Muscle layer of colon (tissue), 2 donors: ENCODE results near the gene MAGI1.

ENCODE experiments used
- H3K27ac ChIP-seq: one replicate; pipeline ENCODE4 v1.7.0; 2013; ENCODE audit warnings: low read depth, mild to moderate bottlenecking, low read length, moderate library complexity
- H3K27me3 ChIP-seq, 2 donors: one replicate each; pipeline ENCODE4 v1.7.0; 2013; ENCODE audit warnings: low read length in 2 of 2, mild to moderate bottlenecking in 2 of 2; ENCODE audit not compliant: insufficient read depth in 2 of 2, control insufficient read depth in 1 of 2
- H3K36me3 ChIP-seq: one replicate; pipeline ENCODE4 v1.7.0; 2013; ENCODE audit warnings: mild to moderate bottlenecking, low read length; ENCODE audit not compliant: insufficient read depth
- H3K4me1 ChIP-seq: one replicate; pipeline ENCODE4 v1.7.0; 2013; ENCODE audit warnings: mild to moderate bottlenecking, low read length; ENCODE audit not compliant: insufficient read depth
- H3K4me3 ChIP-seq, 2 donors: one replicate each; pipeline ENCODE4 v1.7.0; 2013; ENCODE audit warnings: low read length in 2 of 2, low read depth in 1 of 2, mild to moderate bottlenecking in 1 of 2, moderate library complexity in 1 of 2
- H3K9ac ChIP-seq: one replicate; pipeline ENCODE4 v1.7.0; 2013; ENCODE audit warnings: low read length
- H3K9me3 ChIP-seq: one replicate; pipeline ENCODE4 v1.7.0; 2013; ENCODE audit warnings: mild to moderate bottlenecking, low read length
- donor health status: abdominal sarcoma.
- donor health status: Adenocarcinoma of cecum.

Gene MAGI1

DNA sequence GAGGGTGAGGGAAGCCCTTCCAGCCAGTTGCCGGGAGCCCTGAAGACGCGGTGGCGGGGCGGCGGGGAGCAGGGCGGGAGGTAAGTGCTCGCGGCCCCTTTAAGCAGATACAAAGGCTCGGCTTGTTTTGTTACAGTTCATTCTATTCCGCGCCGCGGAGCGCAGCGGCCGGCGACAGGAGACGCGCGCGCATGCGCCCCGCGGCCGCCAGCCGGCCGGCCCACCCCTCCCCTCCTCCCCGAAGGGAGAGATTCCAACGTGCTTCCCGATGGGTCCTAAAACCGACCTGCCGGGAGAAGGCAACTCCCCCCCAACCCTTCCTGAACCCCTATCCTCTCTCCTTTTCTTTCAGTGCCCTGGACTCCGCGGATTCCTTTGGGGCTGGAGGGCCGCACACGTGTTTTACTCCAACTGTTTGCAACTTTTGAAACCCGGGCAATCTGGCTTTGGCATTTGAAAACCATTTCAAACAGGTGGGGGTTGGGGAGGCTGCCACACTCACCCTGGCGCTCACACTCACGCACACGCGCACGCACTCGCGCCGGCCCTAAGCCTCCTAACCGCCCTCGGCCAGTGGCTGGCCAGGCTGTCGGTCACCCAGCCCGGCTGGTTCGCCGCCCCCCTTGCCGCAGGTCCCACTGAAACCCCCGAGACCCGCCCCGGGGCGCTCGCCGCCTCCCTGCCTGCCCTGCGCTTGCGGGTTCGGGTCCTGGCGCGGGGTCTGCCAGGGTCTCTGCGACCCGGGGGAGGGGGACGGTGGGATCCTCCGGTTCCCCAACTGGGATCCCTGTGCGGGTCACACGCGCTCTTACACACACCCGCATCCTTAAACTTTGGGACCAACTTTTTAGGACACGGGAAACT lies at the start of gene MAGI1:
MAGI1 (minus strand) TSS at position 193 of the 864 bp plus-strand sequence. CDS start 610 bp downstream, outside the sequence.
- Histone ChIP-seq H3K4me1 (peaks cover 21% of the 10 kb centered on the region), H3K4me3 (peak within 1 kb of the TSS; percentile 94 to 95), H3K27me3 (no peaks in the 10 kb centered on the region), H3K36me3 (no peaks in the 10 kb centered on the region), H3K9me3 (no peaks in the 10 kb centered on the region), H3K27ac (peak within 1 kb of the TSS; percentile 94), H3K9ac (peak within 1 kb of the TSS; percentile 73)

DNA sequence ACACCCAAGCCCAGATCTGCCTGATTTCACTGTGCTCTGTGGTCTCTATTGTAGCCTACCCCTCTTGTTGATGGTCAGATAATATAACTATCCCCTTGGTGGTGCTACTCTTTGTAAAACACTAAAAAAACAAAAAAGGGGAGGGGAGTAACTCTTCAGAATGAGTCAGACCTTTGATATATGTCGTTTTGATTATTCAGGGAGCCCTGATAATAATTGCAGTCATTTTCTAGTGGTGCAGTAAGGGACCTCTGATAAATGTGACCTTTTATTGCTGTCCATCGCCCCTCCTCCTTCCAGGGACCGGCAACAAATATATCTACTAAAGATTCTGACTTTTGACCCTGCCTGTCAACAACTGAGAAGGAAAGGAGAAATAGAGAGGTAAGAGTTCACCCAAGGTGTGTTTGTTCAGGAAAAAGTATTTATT lies 45.1 kb upstream of the MAGI1 start:
- no peaks in the 10 kb centered on the region for H3K36me3 ChIP-seq
- H3K9ac ChIP-seq: no peak overlapping the region
- H3K4me1 ChIP-seq: no peaks in the 10 kb centered on the region
- no peak overlapping the region for H3K4me3 ChIP-seq
- no peak overlapping the region for H3K27ac ChIP-seq
- H3K27me3 ChIP-seq: no peaks in the 10 kb centered on the region
- no peaks in the 10 kb centered on the region for H3K9me3 ChIP-seq

DNA sequence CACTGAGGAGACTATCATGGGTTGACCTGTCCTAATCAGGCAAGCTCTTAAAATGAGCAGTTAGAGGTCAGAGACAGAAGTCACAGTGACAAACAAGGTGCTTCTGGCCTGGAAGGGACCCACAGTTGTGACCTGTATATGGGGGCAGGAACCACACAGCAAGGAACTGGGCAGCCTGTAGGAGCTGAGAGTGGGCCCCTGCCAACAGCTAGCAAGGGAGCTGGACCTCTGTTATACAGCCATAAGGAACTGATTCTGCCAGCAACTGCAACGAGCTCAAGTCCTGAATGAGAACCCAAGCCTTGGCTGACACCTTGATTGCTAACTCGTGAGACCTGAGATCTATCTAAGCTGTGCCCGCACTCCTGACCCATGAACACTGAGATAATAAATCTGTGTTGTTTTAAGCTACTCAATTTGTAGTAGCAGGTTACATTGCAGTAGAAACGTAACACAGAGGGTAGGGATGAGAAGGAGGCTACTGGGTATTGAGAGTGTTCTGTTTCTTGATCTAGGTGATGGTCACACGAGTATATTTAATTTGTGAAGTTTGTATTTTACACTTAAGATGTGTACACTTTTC lies 44.5 kb upstream of the MAGI1 start:
- no peaks in the 10 kb centered on the region for H3K9me3 ChIP-seq
- H3K27me3 ChIP-seq: no peaks in the 10 kb centered on the region
- H3K4me1 ChIP-seq: no peaks in the 10 kb centered on the region
- no peak overlapping the region for H3K27ac ChIP-seq
- H3K4me3 ChIP-seq: no peak overlapping the region
- no peak overlapping the region for H3K9ac ChIP-seq
- no peaks in the 10 kb centered on the region for H3K36me3 ChIP-seq

DNA sequence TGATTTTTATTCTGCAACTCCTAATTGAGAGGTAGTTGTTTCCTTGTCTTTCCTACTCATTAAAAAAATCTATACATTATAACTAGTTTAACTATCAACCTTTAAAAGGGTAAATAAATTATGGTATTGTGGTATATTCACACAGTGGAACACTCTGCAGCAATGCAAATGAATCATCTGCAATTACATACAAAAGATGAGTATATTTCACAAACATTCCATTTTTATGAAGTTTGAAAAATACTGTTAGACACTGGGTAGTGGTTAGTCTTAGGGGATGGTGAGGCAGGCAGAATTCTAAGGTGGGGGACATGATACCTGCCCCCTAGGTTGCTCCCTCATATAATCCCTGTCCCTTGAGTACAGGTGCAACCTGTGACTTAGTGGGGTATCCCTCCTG lies 44.0 kb upstream of the MAGI1 start:
- H3K27ac ChIP-seq: no peak overlapping the region
- H3K27me3 ChIP-seq: no peaks in the 10 kb centered on the region
- no peaks in the 10 kb centered on the region for H3K9me3 ChIP-seq
- no peaks in the 10 kb centered on the region for H3K4me1 ChIP-seq
- H3K4me3 ChIP-seq: no peak overlapping the region
- no peaks in the 10 kb centered on the region for H3K36me3 ChIP-seq
- no peak overlapping the region for H3K9ac ChIP-seq

DNA sequence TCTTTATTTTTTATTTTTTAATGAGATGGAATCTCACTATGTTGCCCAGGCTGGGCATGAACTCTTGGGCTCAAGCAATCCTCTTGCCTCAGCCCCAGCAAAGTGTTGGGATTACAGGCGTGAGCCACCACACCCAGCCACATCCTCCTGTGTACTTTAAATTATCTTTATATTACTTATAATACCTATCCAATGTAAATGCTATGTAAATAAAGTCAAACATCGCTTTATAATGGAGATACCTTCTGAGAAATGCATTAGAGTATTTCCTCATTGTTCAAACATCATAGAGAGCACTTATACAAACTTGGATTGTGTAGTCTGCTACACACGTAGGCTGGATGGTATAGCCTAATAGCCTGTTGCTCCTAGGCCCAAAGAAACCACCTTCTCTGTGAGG lies 41.4 kb upstream of the MAGI1 start:
- peaks cover 5% of the 10 kb centered on the region for H3K4me1 ChIP-seq
- H3K9ac ChIP-seq: no peak overlapping the region
- no peak overlapping the region for H3K4me3 ChIP-seq
- H3K27me3 ChIP-seq: no peaks in the 10 kb centered on the region
- H3K9me3 ChIP-seq: no peaks in the 10 kb centered on the region
- H3K27ac ChIP-seq: no peak overlapping the region
- H3K36me3 ChIP-seq: no peaks in the 10 kb centered on the region

DNA sequence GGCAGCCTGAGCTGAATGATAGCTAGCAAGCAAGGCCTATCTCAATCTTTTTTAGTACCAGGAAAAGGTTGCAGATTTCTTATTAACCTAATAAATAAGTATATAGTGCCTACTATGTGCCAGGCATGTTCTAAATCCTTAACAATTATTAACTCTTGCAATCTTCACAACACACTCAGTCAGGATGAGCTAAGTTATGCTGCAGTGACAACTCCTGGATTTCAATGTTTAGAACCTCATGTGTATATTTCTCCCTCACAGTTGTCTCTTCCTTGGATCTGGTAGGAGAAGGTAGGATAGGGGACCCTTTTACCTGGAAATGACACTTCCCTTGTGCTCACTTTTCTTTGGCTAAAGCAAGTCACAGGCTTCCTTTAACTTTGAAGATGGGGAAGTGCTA lies 39.3 kb upstream of the MAGI1 start:
- Histone ChIP-seq H3K27me3 (no peaks in the 10 kb centered on the region), H3K9ac (no peak overlapping the region), H3K4me1 (peaks cover 5% of the 10 kb centered on the region), H3K9me3 (no peaks in the 10 kb centered on the region), H3K4me3 (no peak overlapping the region), H3K36me3 (no peaks in the 10 kb centered on the region), H3K27ac (no peak overlapping the region)

DNA sequence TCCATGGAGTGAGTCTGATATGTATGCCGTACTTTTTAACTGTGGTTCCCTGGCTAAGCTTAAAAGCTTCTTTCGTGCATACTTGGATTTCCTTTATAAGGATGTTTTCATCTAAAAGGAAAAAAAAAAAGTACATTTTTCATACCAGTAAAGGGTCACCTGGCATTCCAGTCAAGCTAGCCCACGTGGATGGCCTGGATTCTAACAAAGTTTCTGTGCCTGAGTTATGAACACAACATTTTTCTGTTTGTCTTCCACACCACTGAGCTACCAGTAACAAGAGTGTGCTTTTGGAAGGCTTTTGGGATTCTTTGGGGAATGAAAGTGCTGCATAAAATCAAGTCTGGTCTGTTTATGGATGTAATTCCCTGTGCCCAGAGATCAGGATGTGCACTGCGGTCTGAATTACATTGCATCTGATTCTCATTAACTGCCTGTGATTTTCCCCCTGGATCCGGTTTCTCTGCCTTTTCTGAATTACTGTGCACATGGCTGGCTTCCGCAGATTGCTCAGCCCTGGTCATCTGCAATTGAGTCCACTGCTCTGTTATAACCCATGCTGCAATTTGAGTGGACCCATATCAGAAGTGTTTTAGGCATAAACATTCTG lies 38.2 kb upstream of the MAGI1 start:
- no peaks in the 10 kb centered on the region for H3K36me3 ChIP-seq
- no peaks in the 10 kb centered on the region for H3K9me3 ChIP-seq
- no peak overlapping the region for H3K27ac ChIP-seq
- no peak overlapping the region for H3K9ac ChIP-seq
- H3K27me3 ChIP-seq: no peaks in the 10 kb centered on the region
- no peak overlapping the region for H3K4me3 ChIP-seq
- H3K4me1 ChIP-seq: peaks cover 5% of the 10 kb centered on the region

DNA sequence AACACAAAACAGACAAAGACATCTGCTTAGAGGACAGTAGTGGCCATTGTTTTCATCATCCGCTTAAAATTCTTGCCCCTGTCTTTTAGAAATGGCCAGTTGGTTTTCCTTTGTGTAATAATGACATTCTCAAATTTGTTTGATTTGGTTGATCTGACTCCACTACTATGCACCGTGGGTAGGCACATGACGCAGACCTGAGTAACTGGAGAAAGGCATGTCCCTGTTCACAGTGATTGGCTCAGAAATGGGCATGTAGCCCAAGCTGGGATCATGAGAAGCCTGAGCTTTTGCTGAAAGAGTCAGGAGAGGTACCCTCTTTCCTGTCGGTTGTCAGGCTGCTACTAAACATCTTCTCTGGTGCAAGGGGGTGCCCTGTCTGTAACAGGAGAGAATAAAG lies 36.6 kb upstream of the MAGI1 start:
- Histone ChIP-seq H3K4me3 (no peak overlapping the region), H3K27ac (no peak overlapping the region), H3K4me1 (peaks cover 5% of the 10 kb centered on the region), H3K27me3 (no peaks in the 10 kb centered on the region), H3K9me3 (no peaks in the 10 kb centered on the region), H3K9ac (no peak overlapping the region), H3K36me3 (no peaks in the 10 kb centered on the region)

DNA sequence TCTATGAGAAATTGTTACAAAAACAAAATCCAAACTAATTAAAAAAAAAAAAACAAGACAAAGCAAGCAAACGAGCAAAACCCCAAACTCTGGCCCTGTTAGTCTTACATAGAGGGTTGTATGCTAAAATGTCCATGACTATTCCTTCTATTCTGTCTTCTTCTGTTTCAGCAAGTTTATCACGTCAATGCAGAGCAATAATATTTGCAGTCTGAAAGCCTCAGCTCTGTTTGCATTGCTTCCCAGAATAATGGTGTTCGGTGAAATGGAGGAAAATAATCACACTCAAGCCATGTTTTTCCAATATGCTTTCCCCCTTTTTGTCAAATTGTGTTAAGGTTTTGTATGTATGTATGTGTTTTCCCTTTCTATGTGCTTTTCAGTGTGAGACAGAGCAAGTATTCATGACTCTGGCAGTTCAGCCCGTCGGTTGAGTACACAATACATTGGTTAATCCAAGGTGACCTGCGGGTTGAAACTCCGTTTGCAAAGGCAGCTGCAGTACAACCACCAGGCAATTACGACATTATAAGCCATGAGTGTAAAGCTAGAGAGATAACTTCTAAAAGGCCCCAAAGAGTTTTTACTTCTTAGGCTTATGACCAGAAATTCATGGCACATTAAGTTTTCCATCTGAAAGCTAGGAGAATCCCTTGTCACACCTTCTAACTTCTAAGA lies 34.9 kb upstream of the MAGI1 start:
- no peak overlapping the region for H3K4me3 ChIP-seq
- peaks cover 5% of the 10 kb centered on the region for H3K4me1 ChIP-seq
- no peaks in the 10 kb centered on the region for H3K36me3 ChIP-seq
- no peak overlapping the region for H3K9ac ChIP-seq
- H3K27me3 ChIP-seq: no peaks in the 10 kb centered on the region
- H3K9me3 ChIP-seq: no peaks in the 10 kb centered on the region
- H3K27ac ChIP-seq: no peak overlapping the region

DNA sequence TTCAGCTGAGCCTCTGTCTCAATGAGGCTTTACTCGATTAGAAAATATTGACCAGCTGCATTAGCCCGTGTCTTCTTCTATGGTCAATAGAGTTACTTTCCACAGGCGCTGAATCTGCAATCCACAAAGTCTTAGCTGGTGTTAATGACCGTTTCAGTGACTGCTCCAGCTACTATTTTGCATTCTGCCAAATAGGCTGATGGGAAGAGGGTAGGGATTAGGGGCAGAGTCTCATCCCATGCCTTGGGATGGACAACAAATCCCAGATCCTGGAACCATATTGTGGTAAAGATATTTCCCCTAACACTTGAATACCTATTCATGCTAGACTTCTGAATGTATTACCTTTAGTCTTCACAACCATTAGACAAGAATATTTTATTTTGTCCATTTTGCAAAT lies 29.5 kb upstream of the MAGI1 start:
- Histone ChIP-seq H3K27me3 (no peaks in the 10 kb centered on the region), H3K4me1 (no peaks in the 10 kb centered on the region), H3K9me3 (no peaks in the 10 kb centered on the region), H3K4me3 (no peak overlapping the region), H3K36me3 (no peaks in the 10 kb centered on the region), H3K27ac (no peak overlapping the region), H3K9ac (no peak overlapping the region)

DNA sequence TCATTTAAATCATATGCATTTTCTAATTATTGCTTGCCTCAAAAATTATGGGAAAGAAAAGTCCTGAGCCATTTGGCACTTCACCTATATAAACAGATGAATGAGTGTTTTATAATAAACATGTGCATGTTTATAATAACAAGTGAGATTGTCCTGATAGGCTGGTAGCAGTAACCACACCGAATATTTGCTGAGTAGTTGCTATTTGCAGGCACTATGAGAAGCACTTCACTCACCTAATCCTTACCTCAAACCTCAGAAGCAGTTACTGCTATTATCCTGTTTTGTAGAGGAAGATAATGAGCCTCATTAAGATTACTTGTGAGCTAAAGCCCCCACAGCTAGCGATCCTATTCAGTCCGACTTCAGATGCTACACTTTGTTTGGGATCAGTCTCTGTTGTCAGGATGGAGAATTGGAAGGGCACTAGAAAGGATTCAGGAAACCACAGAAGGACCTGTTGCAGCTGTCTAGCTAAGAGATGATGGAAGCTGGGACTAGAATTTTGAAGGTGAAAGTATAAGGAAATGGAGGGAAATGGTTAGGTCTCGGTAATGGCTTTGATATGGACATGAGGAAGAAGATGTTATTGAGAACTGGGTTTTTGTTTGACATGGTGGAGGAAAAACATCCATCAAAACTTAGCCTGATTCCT lies 28.4 kb upstream of the MAGI1 start:
- Histone ChIP-seq H3K36me3 (no peaks in the 10 kb centered on the region), H3K27ac (no peak overlapping the region), H3K4me3 (no peak overlapping the region), H3K9me3 (no peaks in the 10 kb centered on the region), H3K4me1 (no peaks in the 10 kb centered on the region), H3K9ac (no peak overlapping the region), H3K27me3 (no peaks in the 10 kb centered on the region)
